Right atrium auricular region (tissue), 2 donors: ENCODE data around the gene PFKL. TPM values are rescaled to one million over a fixed set of nuclear protein-coding genes. Genes with fewer than 3 reads are reported as not detected.

Source experiments
- DNase-seq: peaks from one replicate; pipeline ENCODE4 v3.0.0-alpha.2; 2019; ENCODE audit warnings: low spot score
- H3K27ac ChIP-seq, 2 donors: fragments of 200-600 bp; sonication (generic); 1 replicate in 1 of 2; 2 replicates in 1 of 2; pipeline ENCODE4 v1.5.1; 2016 to 2019
- H3K27me3 ChIP-seq, 2 donors: fragments of 200-600 bp; sonication (generic); one replicate each; pipeline versions ENCODE4 v1.5.1 to v1.6.0; 2017 to 2019
- H3K36me3 ChIP-seq: fragments of 200-600 bp; sonication (generic); one replicate; pipeline ENCODE4 v1.5.1; 2016
- H3K4me1 ChIP-seq, 2 donors: fragments of 200-600 bp; sonication (generic); one replicate each; pipeline versions ENCODE4 v1.5.1 to v1.6.0; 2017 to 2019
- H3K4me3 ChIP-seq, 2 donors: fragments of 200-600 bp; sonication (generic); 1 replicate in 1 of 2; 2 replicates in 1 of 2; pipeline ENCODE4 v1.5.1; 2017 to 2019; ENCODE audit warnings: mild to moderate bottlenecking in 1 of 2, moderate library complexity in 1 of 2
- H3K9me3 ChIP-seq, 2 donors: fragments of 200-600 bp; sonication (generic); one replicate each; pipeline ENCODE4 v1.5.1; 2019
- CTCF ChIP-seq, 2 donors: fragments of 200-600 bp; sonication (generic); IDR thresholded peaks; one replicate each; pipeline ENCODE4 v1.5.1; 2019; ENCODE audit warnings: antibody characterized with exemption in 2 of 2
- total RNA-seq, 2 donors: library from RNA; depleted of rRNA; stranded (reverse); fragments of >200 nt; gene quantifications; one replicate each; pipeline ENCODE4 v1.1.0, GENCODE V29; 2016

PFKL gene
- total RNA-seq, 2 donors from 2014 or later = 28.0 to 45.7 TPM

GRCh38 chr21:44352253-44352860, 52.5 kb downstream of the PFKL start:
- peak overlapping the region in 1 of 2 donors; percentile 48 for H3K27ac ChIP-seq
- H3K27me3 ChIP-seq = peaks cover 0 to 3% of the 10 kb centered on the region in 2 donors
- TF ChIP-seq CTCF (IDR thresholded peaks at IDR 0.05) = no peak
- H3K9me3 ChIP-seq = no peaks in the 10 kb centered on the region
- DNase-seq = no peak
- H3K4me1 ChIP-seq = peaks cover 0 to 7% of the 10 kb centered on the region in 2 donors
- no peak overlapping the region for H3K4me3 ChIP-seq
- H3K36me3 ChIP-seq = no peaks in the 10 kb centered on the region

GRCh38 chr21:44353191-44353970, 53.5 kb downstream of the PFKL start, which contains the start of gene TRPM2:
TRPM2 (plus strand) TSS chr21:44353621; CDS start chr21:44353701, 80 bp downstream.
- no peak for TF ChIP-seq CTCF (IDR thresholded peaks at IDR 0.05)
- Histone ChIP-seq H3K9me3 (no peaks in the 10 kb centered on the region), H3K27me3 (peaks cover 0 to 3% of the 10 kb centered on the region in 2 donors), H3K36me3 (no peaks in the 10 kb centered on the region), H3K4me3 (peak within 1 kb of the TSS in 1 of 2 donors; percentile 11), H3K27ac (peak within 1 kb of the TSS in 1 of 2 donors; percentile 48), H3K4me1 (peaks cover 0 to 7% of the 10 kb centered on the region in 2 donors)
- no peak for DNase-seq

- H3K27ac ChIP-seq = no peak overlapping the region
- peak overlapping the region in 1 of 2 donors; percentile 11 for H3K4me3 ChIP-seq
- peaks cover 0 to 7% of the 10 kb centered on the region in 2 donors for H3K4me1 ChIP-seq
- H3K27me3 ChIP-seq = peaks cover 0 to 3% of the 10 kb centered on the region in 2 donors
- TF ChIP-seq CTCF (IDR thresholded peaks at IDR 0.05) = no peak
- H3K9me3 ChIP-seq = no peaks in the 10 kb centered on the region
- H3K36me3 ChIP-seq = no peaks in the 10 kb centered on the region
- peak; percentile 67 for DNase-seq
Measured at GRCh38 chr21:44354001-44354405, 54.1 kb downstream of the PFKL start.

GRCh38 chr21:44354775-44355771, 55.2 kb downstream of the PFKL start:
- Histone ChIP-seq H3K27ac (no peak overlapping the region), H3K27me3 (peaks cover 0 to 3% of the 10 kb centered on the region in 2 donors), H3K4me1 (peaks cover 0 to 3% of the 10 kb centered on the region in 2 donors), H3K36me3 (no peaks in the 10 kb centered on the region), H3K4me3 (no peak overlapping the region), H3K9me3 (no peaks in the 10 kb centered on the region)
- DNase-seq = no peak
- no peak for TF ChIP-seq CTCF (IDR thresholded peaks at IDR 0.05)

- no peaks in the 10 kb centered on the region for H3K36me3 ChIP-seq
- H3K4me3 ChIP-seq = no peak overlapping the region
- TF ChIP-seq CTCF (IDR thresholded peaks at IDR 0.05) = no peak
- no peaks in the 10 kb centered on the region for H3K4me1 ChIP-seq
- DNase-seq = no peak
- H3K27ac ChIP-seq = no peak overlapping the region
- H3K27me3 ChIP-seq = no peaks in the 10 kb centered on the region
- no peaks in the 10 kb centered on the region for H3K9me3 ChIP-seq
Measured at GRCh38 chr21:44356160-44356559, 56.3 kb downstream of the PFKL start.
